ENCODE measurements around the gene USH2A. TPM values are rescaled to one million over a fixed set of nuclear protein-coding genes. Genes with fewer than 3 reads are reported as not detected.

The USH2A gene
- total RNA-seq, 1 donor from 2014 or later: 0.02 TPM

DNA sequence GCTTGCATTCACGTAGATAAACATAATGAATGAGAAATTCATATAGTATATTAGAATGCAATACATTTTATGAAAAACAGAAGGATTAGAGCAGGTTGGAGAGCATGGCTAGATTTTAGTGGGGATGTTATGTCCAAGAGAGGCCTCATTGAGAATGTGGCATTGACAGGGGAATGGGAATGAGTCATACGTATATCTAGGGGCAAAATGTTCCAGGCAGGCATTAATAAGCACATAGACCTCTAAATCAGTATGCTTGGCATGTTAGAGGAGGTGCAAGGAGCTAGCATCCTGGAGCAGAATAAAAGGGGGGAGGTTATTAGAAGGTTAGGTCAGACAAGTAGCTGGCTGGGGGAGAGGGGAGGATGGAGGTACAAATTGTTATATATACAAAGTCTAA is 93.0 kb downstream of the USH2A start:
- no peak overlapping the region for H2AFZ ChIP-seq (ENCODE audit: low read depth, low read length)
- FAIRE-seq (no peak), DNase-seq (ENCODE audit: low read depth) (no peak)
- H3K27me3 Mint-ChIP-seq (ENCODE audit: low read depth, unreplicated experiment): no peaks in the 10 kb centered on the region
- H3K4me1 Mint-ChIP-seq (ENCODE audit: low read depth, unreplicated experiment): peaks cover 7% of the 10 kb centered on the region
- no peak overlapping the region for H3K27ac Mint-ChIP-seq (ENCODE audit: unreplicated experiment)
- H4K20me1 ChIP-seq (ENCODE audit: insufficient read depth, low read length): no peaks in the 10 kb centered on the region
- H3K36me3 ChIP-seq (ENCODE audit: insufficient read depth, low read length): no peaks in the 10 kb centered on the region
- H3K4me3 ChIP-seq (ENCODE audit: insufficient read depth, low read depth, low read length): no peak overlapping the region
- H3K27me3 ChIP-seq (ENCODE audit: insufficient read depth, low read length): no peaks in the 10 kb centered on the region
- no peaks in the 10 kb centered on the region for H3K79me2 ChIP-seq (ENCODE audit: insufficient read depth, low read length)
- no peak overlapping the region for H3K4me2 ChIP-seq (ENCODE audit: low read length)
- no peak overlapping the region for H3K9ac ChIP-seq (ENCODE audit: low read length)
- H3K9me3 Mint-ChIP-seq (ENCODE audit: unreplicated experiment): peaks cover 3% of the 10 kb centered on the region
- no peak overlapping the region for H3K27ac ChIP-seq (ENCODE audit: low read depth, low read length)
- no peak overlapping the region for H3K4me3 Mint-ChIP-seq (ENCODE audit: unreplicated experiment)
- H3K9me3 ChIP-seq (ENCODE audit: insufficient read depth, low read depth, low read length): no peaks in the 10 kb centered on the region
- no peaks in the 10 kb centered on the region for H3K4me1 ChIP-seq (ENCODE audit: insufficient read depth, low read length)
- no peak for TF ChIP-seq EZH2 (IDR thresholded peaks at IDR 0.05; ENCODE audit: insufficient read depth, low read length)
- TF ChIP-seq, protein P1, sequence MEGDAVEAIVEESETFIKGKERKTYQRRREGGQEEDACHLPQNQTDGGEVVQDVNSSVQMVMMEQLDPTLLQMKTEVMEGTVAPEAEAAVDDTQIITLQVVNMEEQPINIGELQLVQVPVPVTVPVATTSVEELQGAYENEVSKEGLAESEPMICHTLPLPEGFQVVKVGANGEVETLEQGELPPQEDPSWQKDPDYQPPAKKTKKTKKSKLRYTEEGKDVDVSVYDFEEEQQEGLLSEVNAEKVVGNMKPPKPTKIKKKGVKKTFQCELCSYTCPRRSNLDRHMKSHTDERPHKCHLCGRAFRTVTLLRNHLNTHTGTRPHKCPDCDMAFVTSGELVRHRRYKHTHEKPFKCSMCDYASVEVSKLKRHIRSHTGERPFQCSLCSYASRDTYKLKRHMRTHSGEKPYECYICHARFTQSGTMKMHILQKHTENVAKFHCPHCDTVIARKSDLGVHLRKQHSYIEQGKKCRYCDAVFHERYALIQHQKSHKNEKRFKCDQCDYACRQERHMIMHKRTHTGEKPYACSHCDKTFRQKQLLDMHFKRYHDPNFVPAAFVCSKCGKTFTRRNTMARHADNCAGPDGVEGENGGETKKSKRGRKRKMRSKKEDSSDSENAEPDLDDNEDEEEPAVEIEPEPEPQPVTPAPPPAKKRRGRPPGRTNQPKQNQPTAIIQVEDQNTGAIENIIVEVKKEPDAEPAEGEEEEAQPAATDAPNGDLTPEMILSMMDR (IDR thresholded peaks at IDR 0.05; ENCODE audit: insufficient read depth, low read depth, low read length): no peak
- no peaks in the 10 kb centered on the region for H3K36me3 Mint-ChIP-seq (ENCODE audit: low read depth, unreplicated experiment)

DNA sequence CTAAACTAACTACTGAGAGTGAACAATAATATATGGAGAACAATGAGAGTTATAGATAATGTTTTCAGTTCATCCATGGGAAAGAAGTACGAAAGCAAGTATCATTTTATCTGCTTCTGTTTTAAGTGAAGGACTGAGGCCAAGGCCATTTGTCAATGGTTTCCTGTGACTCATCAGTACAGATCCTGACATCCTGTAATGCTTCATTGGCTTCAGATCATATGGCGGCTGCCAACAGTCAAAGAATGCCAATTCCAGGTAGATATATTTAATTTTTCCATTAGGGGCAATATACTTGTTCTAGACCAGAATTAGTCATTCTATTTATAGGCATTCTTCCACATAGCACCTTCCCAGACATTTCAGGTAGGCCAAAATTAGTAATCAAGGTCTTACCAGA is 97.3 kb downstream of the USH2A start:
- DNase-seq (ENCODE audit: low read depth) (peak; percentile 31), FAIRE-seq (no peak)
- Histone ChIP-seq H3K36me3 (ENCODE audit: insufficient read depth, low read length) (no peaks in the 10 kb centered on the region), H3K4me3 (ENCODE audit: insufficient read depth, low read depth, low read length) (no peak overlapping the region), H3K9me3 (ENCODE audit: insufficient read depth, low read depth, low read length) (no peaks in the 10 kb centered on the region), H2AFZ (ENCODE audit: low read depth, low read length) (no peak overlapping the region), H3K9ac (ENCODE audit: low read length) (no peak overlapping the region), H3K4me2 (ENCODE audit: low read length) (no peak overlapping the region), H3K79me2 (ENCODE audit: insufficient read depth, low read length) (no peaks in the 10 kb centered on the region), H3K27ac (ENCODE audit: low read depth, low read length) (no peak overlapping the region), H4K20me1 (ENCODE audit: insufficient read depth, low read length) (no peaks in the 10 kb centered on the region), H3K4me1 (ENCODE audit: insufficient read depth, low read length) (no peaks in the 10 kb centered on the region), H3K27me3 (ENCODE audit: insufficient read depth, low read length) (no peaks in the 10 kb centered on the region)
- no peaks in the 10 kb centered on the region for H3K36me3 Mint-ChIP-seq (ENCODE audit: low read depth, unreplicated experiment)
- H3K4me1 Mint-ChIP-seq (ENCODE audit: low read depth, unreplicated experiment): peaks cover 7% of the 10 kb centered on the region
- TF ChIP-seq EZH2 (IDR thresholded peaks at IDR 0.05; ENCODE audit: insufficient read depth, low read length): no peak
- TF ChIP-seq, protein P1 (IDR thresholded peaks at IDR 0.05; ENCODE audit: insufficient read depth, low read depth, low read length): no peak
- no peaks in the 10 kb centered on the region for H3K27me3 Mint-ChIP-seq (ENCODE audit: low read depth, unreplicated experiment)
- H3K27ac Mint-ChIP-seq (ENCODE audit: unreplicated experiment): no peak overlapping the region
- H3K4me3 Mint-ChIP-seq (ENCODE audit: unreplicated experiment): no peak overlapping the region
- no peaks in the 10 kb centered on the region for H3K9me3 Mint-ChIP-seq (ENCODE audit: unreplicated experiment)

DNA sequence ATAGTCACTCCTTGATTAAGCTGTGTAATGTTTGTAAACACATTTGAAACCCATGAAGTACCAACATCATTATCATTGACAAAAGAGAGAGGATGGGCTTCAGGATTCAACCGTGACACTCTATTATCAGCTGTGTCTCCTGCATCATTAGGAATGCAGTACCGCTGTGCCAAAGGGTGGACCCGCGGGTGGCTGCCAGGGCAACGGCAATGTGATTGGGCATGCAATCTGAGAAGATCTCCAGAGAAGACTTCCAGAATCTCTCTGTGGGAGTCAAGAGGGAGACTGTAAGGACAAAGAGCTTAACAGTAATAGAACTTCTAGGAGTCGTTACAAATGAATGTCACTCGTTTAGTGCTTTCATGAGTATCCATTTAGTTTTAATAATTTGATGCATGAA is 97.9 kb downstream of the USH2A start:
- H2AFZ ChIP-seq (ENCODE audit: low read depth, low read length): no peak overlapping the region
- H3K27me3 Mint-ChIP-seq (ENCODE audit: low read depth, unreplicated experiment): no peaks in the 10 kb centered on the region

More for the DNA sequence above, 97.9 kb downstream of the USH2A start:
- Mint-ChIP-seq H3K4me1 (ENCODE audit: low read depth, unreplicated experiment) (peaks cover 3% of the 10 kb centered on the region), H3K4me3 (ENCODE audit: unreplicated experiment) (no peak overlapping the region), H3K36me3 (ENCODE audit: low read depth, unreplicated experiment) (no peaks in the 10 kb centered on the region), H3K27ac (ENCODE audit: unreplicated experiment) (no peak overlapping the region), H3K9me3 (ENCODE audit: unreplicated experiment) (no peaks in the 10 kb centered on the region)
- TF ChIP-seq EZH2 (IDR thresholded peaks at IDR 0.05; ENCODE audit: insufficient read depth, low read length): no peak
- TF ChIP-seq, protein P1 (IDR thresholded peaks at IDR 0.05; ENCODE audit: insufficient read depth, low read depth, low read length): no peak
- no peak for DNase-seq (ENCODE audit: low read depth)
- H4K20me1 ChIP-seq (ENCODE audit: insufficient read depth, low read length): no peaks in the 10 kb centered on the region
- no peak overlapping the region for H3K9ac ChIP-seq (ENCODE audit: low read length)
- no peaks in the 10 kb centered on the region for H3K9me3 ChIP-seq (ENCODE audit: insufficient read depth, low read depth, low read length)
- FAIRE-seq: no peak
- no peak overlapping the region for H3K4me3 ChIP-seq (ENCODE audit: insufficient read depth, low read depth, low read length)
- no peaks in the 10 kb centered on the region for H3K4me1 ChIP-seq (ENCODE audit: insufficient read depth, low read length)
- no peaks in the 10 kb centered on the region for H3K27me3 ChIP-seq (ENCODE audit: insufficient read depth, low read length)
- H3K36me3 ChIP-seq (ENCODE audit: insufficient read depth, low read length): no peaks in the 10 kb centered on the region
- no peak overlapping the region for H3K4me2 ChIP-seq (ENCODE audit: low read length)
- no peak overlapping the region for H3K27ac ChIP-seq (ENCODE audit: low read depth, low read length)
- no peaks in the 10 kb centered on the region for H3K79me2 ChIP-seq (ENCODE audit: insufficient read depth, low read length)
